ENCODE data around the gene NUP58. TPM values are rescaled to one million over a fixed set of nuclear protein-coding genes. Genes with fewer than 3 reads are reported as not detected.
A peak's percentile ranks its signal among the peaks of the same experiment; 100 is the strongest.

The NUP58 gene
- polyA plus RNA-seq, 1 donor = 33.6 TPM

DNA sequence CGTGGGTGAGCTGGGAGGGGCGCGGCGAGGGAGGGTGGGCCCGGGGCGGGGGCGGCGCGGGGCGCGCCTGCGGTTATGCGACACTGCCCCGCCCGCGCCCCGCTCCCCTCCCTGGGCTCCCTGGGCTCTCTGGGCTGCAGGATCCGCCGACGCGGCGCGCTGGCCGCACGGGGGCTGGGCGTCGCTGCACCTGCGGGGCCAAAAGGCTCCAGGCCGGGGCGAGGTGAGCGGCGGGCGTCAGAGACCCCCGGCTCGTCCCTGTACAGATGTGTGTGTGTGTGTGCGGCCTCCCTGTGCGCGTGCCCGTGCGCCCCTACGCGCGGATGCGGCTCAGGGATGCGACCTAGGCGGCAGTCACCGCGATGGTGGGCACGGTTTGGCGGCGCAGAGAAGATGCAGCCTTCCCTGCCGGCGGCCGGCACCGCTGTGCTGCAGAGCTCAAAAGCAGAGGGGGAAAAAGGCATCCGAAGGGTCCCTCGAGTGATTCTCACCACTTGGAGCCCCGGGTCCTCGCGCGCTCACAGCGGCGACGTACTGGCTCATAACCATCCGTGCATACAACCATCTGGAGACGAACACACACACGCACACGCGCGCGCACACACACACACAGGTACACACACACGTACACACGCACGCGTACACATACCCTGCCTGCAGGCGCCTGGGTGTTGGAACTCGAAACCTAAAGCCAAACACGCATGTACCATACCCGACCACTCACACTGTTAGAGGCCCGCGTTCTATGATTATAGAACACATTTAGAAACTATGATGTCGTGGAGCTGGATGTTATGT lies 71.1 kb downstream of the NUP58 start:
- peaks cover 3% of the 10 kb centered on the region for H3K4me1 ChIP-seq (ENCODE audit: control insufficient read depth, insufficient read depth, low read length)
- no peak overlapping the region for H3K27ac ChIP-seq (ENCODE audit: low read length)
- no peaks in the 10 kb centered on the region for H3K36me3 ChIP-seq (ENCODE audit: control insufficient read depth, insufficient read depth, low read length)
- no CpG with 5 or more reads among the region's 82 CpGs for WGBS (ENCODE audit: insufficient coverage, low lambda C conversion rate)
- DNase-seq = peak in 1 of 2 donors; percentile 10
- no peaks in the 10 kb centered on the region for H3K9me3 ChIP-seq (ENCODE audit: control insufficient read depth, low read depth, low read length)
- H3K4me3 ChIP-seq (ENCODE audit: low read length) = peak overlapping the region; percentile 10
- H3K27me3 ChIP-seq (ENCODE audit: control insufficient read depth, insufficient read depth, low read length) = peaks cover 60% of the 10 kb centered on the region

DNA sequence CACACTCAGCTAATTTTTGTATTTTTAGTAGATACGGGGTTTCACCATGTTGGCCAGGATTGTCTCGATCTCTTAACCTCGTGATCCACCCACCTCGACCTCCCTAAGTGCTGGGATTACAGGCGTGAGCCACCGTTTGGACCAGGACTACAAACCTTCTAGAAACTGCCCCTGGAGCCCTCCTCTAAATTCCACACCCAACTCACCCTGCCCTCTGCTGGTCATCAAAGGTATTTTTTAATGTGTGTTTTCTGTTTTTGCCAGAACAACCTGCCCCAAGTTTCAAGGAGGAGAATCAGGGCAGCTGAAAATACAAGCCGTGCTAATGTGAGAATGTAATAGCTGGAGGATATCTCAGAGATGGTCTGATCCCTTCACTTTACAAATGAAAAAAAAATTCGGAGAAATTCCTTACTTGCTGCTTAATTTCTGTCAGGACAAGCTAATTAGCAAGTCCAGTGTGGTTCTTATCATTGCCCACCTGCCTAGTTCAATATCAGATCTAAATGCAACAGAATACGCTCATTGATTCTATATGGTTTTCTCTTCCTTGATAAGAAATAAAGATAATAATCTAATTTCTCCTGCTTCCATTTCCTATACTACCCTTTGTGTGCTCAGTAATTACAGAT lies 74.4 kb downstream of the NUP58 start:
- no peak overlapping the region for H3K4me3 ChIP-seq (ENCODE audit: low read length)
- peaks cover 3% of the 10 kb centered on the region for H3K4me1 ChIP-seq (ENCODE audit: control insufficient read depth, insufficient read depth, low read length)
- H3K27me3 ChIP-seq (ENCODE audit: control insufficient read depth, insufficient read depth, low read length) = peaks cover 47% of the 10 kb centered on the region
- no peak for DNase-seq
- H3K36me3 ChIP-seq (ENCODE audit: control insufficient read depth, insufficient read depth, low read length) = no peaks in the 10 kb centered on the region
- H3K27ac ChIP-seq (ENCODE audit: low read length) = no peak overlapping the region
- H3K9me3 ChIP-seq (ENCODE audit: control insufficient read depth, low read depth, low read length) = no peaks in the 10 kb centered on the region
- no CpG with 5 or more reads among the region's 9 CpGs for WGBS (ENCODE audit: insufficient coverage, low lambda C conversion rate)

DNA sequence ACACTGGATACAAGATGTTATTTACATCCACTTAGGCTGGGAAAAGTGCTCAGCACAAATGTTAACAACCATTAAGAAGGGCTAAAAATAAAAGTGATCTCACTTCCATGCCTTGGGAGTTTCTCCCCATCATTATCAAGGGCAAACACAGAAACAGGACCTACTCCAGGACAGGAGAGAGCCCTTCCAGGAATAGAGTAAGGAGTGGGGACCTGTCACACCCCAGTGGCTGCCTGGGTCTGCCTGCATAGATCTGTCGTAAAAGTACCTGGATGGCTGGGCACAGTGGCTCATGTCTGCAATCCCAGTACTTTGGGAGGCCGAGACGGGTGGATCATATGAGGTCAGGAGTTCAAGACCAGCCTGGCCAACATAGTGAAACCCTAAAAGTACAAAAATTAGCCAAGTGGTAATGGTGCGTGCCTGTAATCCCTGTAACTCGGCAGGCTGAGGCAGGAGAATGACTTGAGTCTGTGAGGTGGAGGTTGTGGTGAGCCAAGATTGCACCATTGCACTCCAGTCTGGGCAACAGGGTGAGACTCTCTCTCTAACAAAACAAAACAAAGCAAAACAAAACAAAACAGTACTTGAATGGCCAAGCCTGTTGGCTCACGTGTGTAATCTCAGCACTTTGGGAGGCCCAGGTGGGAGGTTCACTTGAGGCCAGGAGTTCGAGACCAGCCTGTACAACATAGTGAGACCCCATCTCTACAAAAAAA lies 76.0 kb downstream of the NUP58 start:
- Histone ChIP-seq H3K27ac (ENCODE audit: low read length) (no peak overlapping the region), H3K36me3 (ENCODE audit: control insufficient read depth, insufficient read depth, low read length) (no peaks in the 10 kb centered on the region), H3K27me3 (ENCODE audit: control insufficient read depth, insufficient read depth, low read length) (peaks cover 38% of the 10 kb centered on the region), H3K4me3 (ENCODE audit: low read length) (no peak overlapping the region), H3K4me1 (ENCODE audit: control insufficient read depth, insufficient read depth, low read length) (no peaks in the 10 kb centered on the region), H3K9me3 (ENCODE audit: control insufficient read depth, low read depth, low read length) (no peaks in the 10 kb centered on the region)
- peak in 1 of 2 donors; percentile 6 for DNase-seq
- WGBS (ENCODE audit: insufficient coverage, low lambda C conversion rate) = 100% methylated on average over 1 of the region's 7 CpGs

DNA sequence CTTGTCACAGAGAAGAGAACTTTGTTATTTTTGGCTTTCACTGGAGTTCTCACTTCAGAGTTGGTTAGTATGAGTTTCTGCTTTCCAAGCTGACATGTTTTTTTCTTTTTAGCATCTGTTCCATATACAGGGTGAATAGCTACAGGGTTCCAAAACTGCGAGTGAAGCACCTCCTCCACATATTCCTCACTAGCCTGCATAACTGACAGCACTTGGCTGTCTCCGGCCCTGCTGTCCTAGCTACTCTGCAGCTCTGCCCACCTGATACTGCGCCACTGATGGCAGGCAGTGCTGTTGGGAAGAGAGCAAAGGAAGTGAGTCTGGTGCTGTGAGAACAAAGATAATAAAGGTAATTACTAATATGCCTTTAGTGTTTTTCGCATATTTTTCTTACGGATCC lies 77.1 kb downstream of the NUP58 start:
- no peak overlapping the region for H3K27ac ChIP-seq (ENCODE audit: low read length)
- peaks cover 27% of the 10 kb centered on the region for H3K27me3 ChIP-seq (ENCODE audit: control insufficient read depth, insufficient read depth, low read length)
- H3K4me1 ChIP-seq (ENCODE audit: control insufficient read depth, insufficient read depth, low read length) = no peaks in the 10 kb centered on the region
- DNase-seq = no peak
- 100% methylated on average over 2 of the region's 5 CpGs for WGBS (ENCODE audit: insufficient coverage, low lambda C conversion rate)
- H3K4me3 ChIP-seq (ENCODE audit: low read length) = no peak overlapping the region
- H3K36me3 ChIP-seq (ENCODE audit: control insufficient read depth, insufficient read depth, low read length) = no peaks in the 10 kb centered on the region
- H3K9me3 ChIP-seq (ENCODE audit: control insufficient read depth, low read depth, low read length) = no peaks in the 10 kb centered on the region

DNA sequence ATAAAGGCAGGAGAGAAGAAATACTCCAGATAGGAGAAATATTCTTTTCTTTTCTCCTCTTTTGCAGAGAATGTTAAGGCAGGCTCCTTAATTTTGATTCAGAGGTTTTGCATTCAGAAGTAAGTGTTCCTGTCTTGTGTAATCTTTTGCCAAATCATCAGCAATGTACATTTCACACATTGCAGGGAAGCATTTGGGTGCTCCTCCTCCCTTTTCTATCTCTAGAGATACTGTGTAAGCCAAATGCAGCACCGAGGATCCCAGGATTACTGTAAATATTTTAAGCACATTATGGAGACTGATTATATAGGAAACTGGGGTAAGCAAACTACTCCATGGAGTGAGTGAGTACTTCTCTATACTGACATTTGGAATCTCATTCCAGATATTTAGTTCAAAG lies 77.6 kb downstream of the NUP58 start:
- Histone ChIP-seq H3K9me3 (ENCODE audit: control insufficient read depth, low read depth, low read length) (no peaks in the 10 kb centered on the region), H3K4me1 (ENCODE audit: control insufficient read depth, insufficient read depth, low read length) (no peaks in the 10 kb centered on the region), H3K27ac (ENCODE audit: low read length) (no peak overlapping the region), H3K4me3 (ENCODE audit: low read length) (no peak overlapping the region), H3K27me3 (ENCODE audit: control insufficient read depth, insufficient read depth, low read length) (peaks cover 22% of the 10 kb centered on the region), H3K36me3 (ENCODE audit: control insufficient read depth, insufficient read depth, low read length) (no peaks in the 10 kb centered on the region)
- no peak for DNase-seq
- WGBS (ENCODE audit: insufficient coverage, low lambda C conversion rate) = no CpG with 5 or more reads among the region's 1 CpG

DNA sequence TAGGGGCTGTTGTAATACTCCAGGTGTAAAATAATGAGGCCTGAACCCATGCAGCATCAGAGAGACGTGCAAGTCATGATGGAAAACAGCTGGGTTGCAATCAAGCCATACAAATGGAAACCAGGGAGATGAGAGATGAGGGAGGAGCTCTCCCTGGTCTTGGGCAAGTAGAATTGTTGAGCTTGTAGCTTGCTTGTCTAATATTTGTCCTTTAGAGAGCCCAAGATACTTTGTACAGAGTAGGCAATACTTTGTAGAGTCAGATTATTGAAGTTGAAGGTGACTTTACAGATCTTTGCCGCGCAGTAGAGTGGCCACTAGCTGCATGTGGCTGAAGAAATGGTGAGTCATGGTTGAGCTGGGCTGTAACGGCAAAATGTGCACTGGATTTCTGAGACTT lies 78.7 kb downstream of the NUP58 start:
- Histone ChIP-seq H3K4me3 (ENCODE audit: low read length) (no peak overlapping the region), H3K9me3 (ENCODE audit: control insufficient read depth, low read depth, low read length) (no peaks in the 10 kb centered on the region), H3K4me1 (ENCODE audit: control insufficient read depth, insufficient read depth, low read length) (no peaks in the 10 kb centered on the region), H3K36me3 (ENCODE audit: control insufficient read depth, insufficient read depth, low read length) (no peaks in the 10 kb centered on the region), H3K27ac (ENCODE audit: low read length) (no peak overlapping the region), H3K27me3 (ENCODE audit: control insufficient read depth, insufficient read depth, low read length) (peaks cover 16% of the 10 kb centered on the region)
- 40% methylated on average over 2 of the region's 4 CpGs for WGBS (ENCODE audit: insufficient coverage, low lambda C conversion rate)
- DNase-seq = no peak

DNA sequence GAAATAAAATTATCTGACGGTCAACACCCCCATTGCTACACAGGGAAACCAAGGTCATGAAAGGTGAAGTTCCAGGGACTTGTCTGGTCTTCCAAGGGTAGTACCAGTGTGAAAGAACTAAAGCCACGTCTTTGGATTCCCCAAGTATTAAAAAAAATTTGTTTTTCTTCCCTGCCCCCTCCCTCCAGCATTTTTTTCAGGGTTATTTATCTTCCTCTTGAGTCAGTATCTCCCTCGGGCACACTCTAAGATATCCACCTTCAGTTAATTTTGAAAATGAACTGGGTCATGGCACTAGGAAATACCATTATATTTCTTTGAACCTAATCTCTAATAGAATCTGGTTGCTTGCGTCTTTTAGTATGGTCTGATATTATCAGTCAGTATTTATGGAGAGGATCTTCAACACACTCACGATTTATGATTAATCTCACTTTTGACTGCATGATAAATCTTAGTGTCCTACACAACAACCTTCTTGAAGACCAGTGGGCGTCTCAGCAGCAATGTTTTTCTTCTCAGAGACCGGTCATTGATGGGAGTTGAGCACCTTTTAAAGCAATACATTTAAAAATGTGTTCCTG lies 79.4 kb downstream of the NUP58 start:
- Histone ChIP-seq H3K9me3 (ENCODE audit: control insufficient read depth, low read depth, low read length) (no peaks in the 10 kb centered on the region), H3K27me3 (ENCODE audit: control insufficient read depth, insufficient read depth, low read length) (peaks cover 12% of the 10 kb centered on the region), H3K36me3 (ENCODE audit: control insufficient read depth, insufficient read depth, low read length) (no peaks in the 10 kb centered on the region), H3K4me1 (ENCODE audit: control insufficient read depth, insufficient read depth, low read length) (no peaks in the 10 kb centered on the region), H3K27ac (ENCODE audit: low read length) (no peak overlapping the region), H3K4me3 (ENCODE audit: low read length) (no peak overlapping the region)
- 93% methylated on average over 2 of the region's 7 CpGs for WGBS (ENCODE audit: insufficient coverage, low lambda C conversion rate)
- DNase-seq = no peak

DNA sequence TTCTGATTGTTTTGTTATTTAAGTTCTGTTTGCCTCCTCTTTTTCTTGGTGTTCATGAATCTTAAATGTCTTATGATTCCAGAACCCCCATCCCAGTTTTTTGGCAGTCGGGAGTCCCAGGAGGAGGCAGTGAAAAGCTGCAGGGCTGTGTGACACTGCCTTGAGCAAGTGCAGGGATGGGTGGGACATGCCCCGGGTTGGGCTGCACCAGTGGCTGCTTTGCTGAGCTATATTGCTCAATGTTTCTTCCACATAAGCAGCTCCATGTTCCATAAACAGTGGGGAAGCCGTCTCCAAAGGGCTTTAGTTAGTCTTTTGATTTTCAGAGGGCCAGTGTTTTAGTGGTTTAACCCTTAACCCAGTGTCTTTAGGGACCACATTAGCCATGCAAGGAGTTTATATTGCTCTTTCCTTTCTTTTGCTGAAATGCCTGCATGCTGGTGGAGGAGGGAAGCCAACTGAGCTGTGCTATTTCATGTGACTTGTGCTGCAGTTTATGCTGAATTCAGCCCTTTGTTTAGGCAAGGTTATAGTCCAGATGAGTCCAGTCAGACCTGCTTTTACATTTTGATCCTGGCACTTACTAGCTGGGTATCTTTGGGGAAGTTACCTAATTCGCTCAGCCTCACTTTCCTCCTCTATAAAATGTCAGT lies 83.5 kb downstream of the NUP58 start:
- Histone ChIP-seq H3K4me3 (ENCODE audit: low read length) (no peak overlapping the region), H3K36me3 (ENCODE audit: control insufficient read depth, insufficient read depth, low read length) (no peaks in the 10 kb centered on the region), H3K27ac (ENCODE audit: low read length) (no peak overlapping the region), H3K27me3 (ENCODE audit: control insufficient read depth, insufficient read depth, low read length) (peaks cover 8% of the 10 kb centered on the region), H3K9me3 (ENCODE audit: control insufficient read depth, low read depth, low read length) (no peaks in the 10 kb centered on the region), H3K4me1 (ENCODE audit: control insufficient read depth, insufficient read depth, low read length) (no peaks in the 10 kb centered on the region)
- DNase-seq = no peak
- WGBS (ENCODE audit: insufficient coverage, low lambda C conversion rate) = no CpG with 5 or more reads among the region's 4 CpGs

DNA sequence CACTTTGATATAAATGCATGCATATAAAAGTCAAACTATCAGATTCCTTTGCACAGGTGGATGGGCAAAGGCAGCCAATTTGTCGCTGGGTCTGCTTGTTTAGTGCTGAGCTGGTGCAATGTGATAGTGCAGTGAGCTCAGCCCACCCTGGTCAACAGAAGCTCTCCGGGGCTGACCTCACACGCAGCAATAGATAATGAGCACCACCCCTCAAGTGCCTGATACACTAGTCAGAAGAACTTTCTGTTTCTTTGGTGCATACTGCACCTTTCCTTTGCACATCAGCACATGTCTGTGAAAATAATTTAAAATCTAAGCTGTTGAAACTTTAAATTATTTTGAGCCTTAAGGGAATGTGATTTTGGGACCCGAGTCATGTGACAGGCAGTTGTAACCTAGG lies 90.5 kb downstream of the NUP58 start:
- DNase-seq = no peak
- Histone ChIP-seq H3K36me3 (ENCODE audit: control insufficient read depth, insufficient read depth, low read length) (no peaks in the 10 kb centered on the region), H3K4me3 (ENCODE audit: low read length) (no peak overlapping the region), H3K27ac (ENCODE audit: low read length) (no peak overlapping the region), H3K4me1 (ENCODE audit: control insufficient read depth, insufficient read depth, low read length) (no peaks in the 10 kb centered on the region), H3K9me3 (ENCODE audit: control insufficient read depth, low read depth, low read length) (no peaks in the 10 kb centered on the region), H3K27me3 (ENCODE audit: control insufficient read depth, insufficient read depth, low read length) (peaks cover 5% of the 10 kb centered on the region)
- WGBS (ENCODE audit: insufficient coverage, low lambda C conversion rate) = no CpG with 5 or more reads among the region's 4 CpGs
